Psoas muscle (tissue), 8 donors: ENCODE data around the gene FRYL. TPM values are rescaled to one million over a fixed set of nuclear protein-coding genes. Genes with fewer than 3 reads are reported as not detected.

Source experiments
- ATAC-seq, 4 donors: fragments of 200-7000 bp; cut with Tn5 transposase; one replicate each; pipeline ENCODE4 v1.9.1; 2020; ENCODE audit warnings: moderate library complexity in 3 of 4, mild to moderate bottlenecking in 2 of 4
- DNase-seq, 2 donors: peaks; one replicate each; pipeline ENCODE4 v3.0.0-alpha.2; 2020
- H3K27ac ChIP-seq: fragments of 200-600 bp; one replicate; pipeline ENCODE4 v1.8.0; 2022
- H3K27me3 ChIP-seq, 3 donors: fragments of 200-600 bp in 1 of 3; one replicate each; pipeline versions ENCODE4 v1.6.1 to v1.8.0; 2013 to 2022; ENCODE audit warnings: low read length in 2 of 3, mild to moderate bottlenecking in 2 of 3, moderate library complexity in 1 of 3; ENCODE audit not compliant: insufficient read depth in 3 of 3
- H3K36me3 ChIP-seq, 2 donors: fragments of 200-600 bp in 1 of 2; one replicate each; pipeline versions ENCODE4 v1.6.1 to v1.8.0; 2013 to 2022; ENCODE audit warnings: low read depth in 1 of 2, mild to moderate bottlenecking in 1 of 2, moderate library complexity in 1 of 2; ENCODE audit not compliant: insufficient read depth in 1 of 2
- H3K4me1 ChIP-seq: fragments of 200-600 bp; one replicate; pipeline ENCODE4 v1.8.0; 2022
- H3K4me3 ChIP-seq: fragments of 200-600 bp; one replicate; pipeline ENCODE4 v1.8.0; 2022; ENCODE audit warnings: mild to moderate bottlenecking
- H3K9me3 ChIP-seq: fragments of 200-600 bp; one replicate; pipeline ENCODE4 v1.8.0; 2022
- WGBS, 3 donors: extraction: QIAGEN DNeasy Blood & Tissue Kit; methylation state at CpG; one replicate each; pipeline versions ENCODE4 v1.1.6 to v1.1.7; 2013; 5-methylcytosine and 5-hydroxymethylcytosine counted together
- intact Hi-C, 2 donors: fragments of 100-400 bp; cut with DNase I; formaldehyde crosslinking; loops; one replicate each; pipeline versions ENCODE4 v1.11.0 to v1.14.2; 2022
- polyA plus RNA-seq, 3 donors: library from polyadenylated mRNA; stranded (reverse); fragments of 200-250 nt; gene quantifications; one replicate each; pipeline ENCODE4 v1.2.3, GENCODE V29; 2013
- total RNA-seq, 4 donors: library from RNA; stranded (reverse); fragmentation: NEBNext Ultra II Directional in 2 of 4; extraction: Animal tissue kit (Norgen Biotek cat#: 25700) in 2 of 4; gene quantifications; one replicate each; pipeline versions ENCODE4 v1.2.1 to v1.2.4, GENCODE V29; 2021 to 2023
- TF ChIP-seq, protein P1 (sequence below): fragments of 200-600 bp; IDR thresholded peaks from one replicate; pipeline ENCODE4 v1.8.0; 2022; ENCODE audit warnings: antibody characterized with exemption
- donor health status: healthy with polysubstance abuse.
- donor health status: DM: no; HTN: no; CAD: no; lungs with moderate emphysema.
- donor health status: Bipolar disorder and iron deficiency.
- donor health status: healthy.
- donor health status: DM: yes; HTN: yes; CAD: no.
- donor health status: DM: no; HTN: no; CAD: no.
- donor health status: DM: no; HTN: no; CAD: no.
- donor health status: DM: yes; HTN: yes; CAD: no.

Gene FRYL
- total and polyA plus RNA-seq, 7 donors = 4.8 to 21.7 (median 15.0) TPM

DNA sequence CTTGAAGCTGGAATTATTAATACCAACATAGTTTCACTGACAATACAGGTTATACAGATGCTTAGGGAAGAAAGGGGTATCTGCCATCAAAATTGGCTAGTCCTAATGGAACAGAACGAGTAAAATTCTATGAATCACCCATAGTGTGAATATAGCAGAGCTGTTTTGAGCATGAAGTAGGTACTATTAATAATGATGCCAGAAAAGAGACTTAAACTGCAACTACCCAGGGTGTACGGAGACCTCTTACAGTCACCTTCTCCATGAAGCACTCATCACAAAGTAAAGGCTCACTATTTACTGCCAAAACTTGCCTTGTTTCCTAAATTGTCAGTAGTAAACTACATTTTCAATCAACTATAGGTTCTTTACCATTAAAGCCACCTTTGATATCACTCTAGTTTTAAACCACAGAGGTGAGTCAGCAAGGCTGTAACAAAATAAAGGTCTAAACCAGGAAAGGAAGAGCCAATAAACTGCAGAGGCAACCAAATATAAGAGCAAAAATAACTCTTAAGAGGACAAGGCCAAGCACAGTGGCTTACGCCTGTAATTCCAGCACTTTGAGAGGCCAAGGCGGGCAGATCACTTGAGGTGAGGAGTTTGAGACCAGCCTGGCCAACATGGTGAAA lies 114.4 kb downstream of the FRYL start:
- ATAC-seq (peak in 3 of 4 donors; percentile 39 to 64 (median 41)), DNase-seq (no peak)
- TF ChIP-seq, protein P1, sequence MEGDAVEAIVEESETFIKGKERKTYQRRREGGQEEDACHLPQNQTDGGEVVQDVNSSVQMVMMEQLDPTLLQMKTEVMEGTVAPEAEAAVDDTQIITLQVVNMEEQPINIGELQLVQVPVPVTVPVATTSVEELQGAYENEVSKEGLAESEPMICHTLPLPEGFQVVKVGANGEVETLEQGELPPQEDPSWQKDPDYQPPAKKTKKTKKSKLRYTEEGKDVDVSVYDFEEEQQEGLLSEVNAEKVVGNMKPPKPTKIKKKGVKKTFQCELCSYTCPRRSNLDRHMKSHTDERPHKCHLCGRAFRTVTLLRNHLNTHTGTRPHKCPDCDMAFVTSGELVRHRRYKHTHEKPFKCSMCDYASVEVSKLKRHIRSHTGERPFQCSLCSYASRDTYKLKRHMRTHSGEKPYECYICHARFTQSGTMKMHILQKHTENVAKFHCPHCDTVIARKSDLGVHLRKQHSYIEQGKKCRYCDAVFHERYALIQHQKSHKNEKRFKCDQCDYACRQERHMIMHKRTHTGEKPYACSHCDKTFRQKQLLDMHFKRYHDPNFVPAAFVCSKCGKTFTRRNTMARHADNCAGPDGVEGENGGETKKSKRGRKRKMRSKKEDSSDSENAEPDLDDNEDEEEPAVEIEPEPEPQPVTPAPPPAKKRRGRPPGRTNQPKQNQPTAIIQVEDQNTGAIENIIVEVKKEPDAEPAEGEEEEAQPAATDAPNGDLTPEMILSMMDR = no peak
- H3K4me3 ChIP-seq = no peak overlapping the region
- intact Hi-C loops = loop anchor here in 1 of 2 donors (10.0 kb wide), 1 partner anchor 109 kb away; no protein-coding TSS in a partner anchor
- H3K4me1 ChIP-seq = peaks cover 39% of the 10 kb centered on the region
- peak overlapping the region; percentile 32 for H3K27ac ChIP-seq
- H3K27me3 ChIP-seq = no peaks in the 10 kb centered on the region
- WGBS, 3 donors = 65 to 79% (median 66%) methylated on average over 4 of the region's 4 CpGs
- H3K9me3 ChIP-seq = peaks cover 2% of the 10 kb centered on the region
- H3K36me3 ChIP-seq = no peaks in the 10 kb centered on the region

DNA sequence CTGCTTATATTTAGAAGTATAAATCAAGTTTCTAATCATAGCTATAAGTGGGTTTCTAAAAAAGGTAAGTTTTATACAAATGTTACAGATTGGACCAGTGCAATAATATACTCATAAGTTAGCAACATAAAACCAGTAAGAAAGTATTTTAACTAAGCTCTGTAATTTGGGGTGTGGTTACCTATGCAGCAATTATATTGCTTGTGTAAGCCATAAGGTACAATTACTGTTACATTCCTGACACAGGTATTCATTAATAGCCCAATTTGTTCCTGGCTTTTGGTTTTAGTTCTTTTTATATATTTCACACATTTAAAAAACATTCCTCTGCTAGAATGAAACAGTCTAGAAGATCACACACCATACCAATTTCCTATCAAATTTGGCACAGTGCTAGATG lies 115.1 kb downstream of the FRYL start:
- Histone ChIP-seq H3K36me3 (no peaks in the 10 kb centered on the region), H3K4me3 (no peak overlapping the region), H3K9me3 (no peaks in the 10 kb centered on the region), H3K27ac (no peak overlapping the region), H3K4me1 (peaks cover 39% of the 10 kb centered on the region), H3K27me3 (no peaks in the 10 kb centered on the region)
- TF ChIP-seq, protein P1 = no peak
- no peak for ATAC-seq
- intact Hi-C loops = loop anchor here in 1 of 2 donors (10.0 kb wide), 1 partner anchor 110 kb away; no protein-coding TSS in a partner anchor
- DNase-seq = no peak

DNA sequence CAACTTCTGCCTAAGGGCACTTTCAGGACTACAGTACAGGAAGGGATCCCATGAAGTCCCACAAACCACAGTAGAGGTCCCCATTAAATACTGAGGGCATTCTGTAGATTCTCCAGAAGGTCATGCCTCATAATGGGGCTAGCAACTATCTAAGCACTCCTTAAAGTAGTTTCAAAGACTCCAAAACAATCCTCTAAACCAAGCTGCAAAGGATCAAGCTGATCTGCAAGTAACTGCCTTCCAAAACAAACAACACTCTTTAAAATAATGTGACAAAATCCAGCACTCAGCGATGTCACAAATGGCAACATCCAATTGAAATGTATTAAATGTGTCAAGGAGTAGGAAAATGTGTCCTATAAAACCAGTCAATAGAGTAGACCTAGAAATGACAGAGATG lies 118.7 kb downstream of the FRYL start:
- H3K9me3 ChIP-seq = no peaks in the 10 kb centered on the region
- DNase-seq = no peak
- no peak overlapping the region for H3K27ac ChIP-seq
- H3K36me3 ChIP-seq = no peaks in the 10 kb centered on the region
- WGBS, 3 donors = 94 to 98% (median 94%) methylated on average over 1 of the region's 1 CpG
- H3K27me3 ChIP-seq = no peaks in the 10 kb centered on the region
- peaks cover 18% of the 10 kb centered on the region for H3K4me1 ChIP-seq
- no peak for ATAC-seq
- no peak overlapping the region for H3K4me3 ChIP-seq
- TF ChIP-seq, protein P1 = no peak
- intact Hi-C loops = loop anchor here in 1 of 2 donors (10.0 kb wide), 1 partner anchor 113 kb away; no protein-coding TSS in a partner anchor

DNA sequence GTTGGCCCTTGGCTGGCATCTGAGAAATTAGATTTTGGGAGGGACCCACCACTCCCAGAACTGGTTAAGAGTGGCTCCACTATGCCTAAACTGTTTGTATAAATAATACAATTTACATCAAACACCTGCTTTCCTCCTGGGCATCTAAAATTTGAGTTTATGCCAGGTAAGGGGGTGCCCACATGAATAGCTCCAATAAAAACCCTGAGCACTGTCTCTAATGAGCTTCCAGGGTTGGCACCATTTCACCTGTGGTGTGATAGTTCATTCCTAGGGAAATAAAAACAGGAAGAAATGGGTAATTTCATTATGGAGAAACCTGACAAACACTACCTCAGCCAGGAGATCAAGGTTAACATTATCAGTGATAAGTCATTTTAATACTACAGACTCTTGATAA lies 119.7 kb downstream of the FRYL start:
- H3K27me3 ChIP-seq = no peaks in the 10 kb centered on the region
- H3K27ac ChIP-seq = no peak overlapping the region
- intact Hi-C loops = loop anchor here in 1 of 2 donors (10.0 kb wide), 1 partner anchor 114 kb away; no protein-coding TSS in a partner anchor
- peaks cover 9% of the 10 kb centered on the region for H3K4me1 ChIP-seq
- no peaks in the 10 kb centered on the region for H3K36me3 ChIP-seq
- H3K4me3 ChIP-seq = no peak overlapping the region
- DNase-seq (no peak), ATAC-seq (no peak)
- TF ChIP-seq, protein P1 = no peak
- no peaks in the 10 kb centered on the region for H3K9me3 ChIP-seq
